Measurements from ENCODE around the gene GFI1.
A peak's percentile ranks its signal among the peaks of the same experiment; 100 is the strongest.
"Not testable (repeated sequence)": the region's sequence is repeated elsewhere in the genome, so short reads cannot be mapped to it uniquely, and the experiment has no call there.

GFI1 gene

GRCh38 chr1:92486251-92487077 lies at the start of gene GFI1:
GFI1 (minus strand) TSS chr1:92486925; CDS start chr1:92483487, 3,438 bp downstream.
- TF ChIP-seq, protein P1, sequence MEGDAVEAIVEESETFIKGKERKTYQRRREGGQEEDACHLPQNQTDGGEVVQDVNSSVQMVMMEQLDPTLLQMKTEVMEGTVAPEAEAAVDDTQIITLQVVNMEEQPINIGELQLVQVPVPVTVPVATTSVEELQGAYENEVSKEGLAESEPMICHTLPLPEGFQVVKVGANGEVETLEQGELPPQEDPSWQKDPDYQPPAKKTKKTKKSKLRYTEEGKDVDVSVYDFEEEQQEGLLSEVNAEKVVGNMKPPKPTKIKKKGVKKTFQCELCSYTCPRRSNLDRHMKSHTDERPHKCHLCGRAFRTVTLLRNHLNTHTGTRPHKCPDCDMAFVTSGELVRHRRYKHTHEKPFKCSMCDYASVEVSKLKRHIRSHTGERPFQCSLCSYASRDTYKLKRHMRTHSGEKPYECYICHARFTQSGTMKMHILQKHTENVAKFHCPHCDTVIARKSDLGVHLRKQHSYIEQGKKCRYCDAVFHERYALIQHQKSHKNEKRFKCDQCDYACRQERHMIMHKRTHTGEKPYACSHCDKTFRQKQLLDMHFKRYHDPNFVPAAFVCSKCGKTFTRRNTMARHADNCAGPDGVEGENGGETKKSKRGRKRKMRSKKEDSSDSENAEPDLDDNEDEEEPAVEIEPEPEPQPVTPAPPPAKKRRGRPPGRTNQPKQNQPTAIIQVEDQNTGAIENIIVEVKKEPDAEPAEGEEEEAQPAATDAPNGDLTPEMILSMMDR (IDR thresholded peaks at IDR 0.05; ENCODE audit: insufficient read depth, low read length, poor library complexity, severe bottlenecking): peak; percentile 19
- no peaks in the 10 kb centered on the region for H3K27me3 ChIP-seq (replicated peaks; ENCODE audit: control insufficient read depth, insufficient read depth, low read length)
- no peaks in the 10 kb centered on the region for H3K36me3 ChIP-seq (ENCODE audit: control insufficient read depth, insufficient read depth, low read length)
- H3K4me3 ChIP-seq (replicated peaks; ENCODE audit: low read depth, low read length): peak within 1 kb of the TSS; percentile 72
- DNase-seq (ENCODE audit: extremely low read depth, insufficient read length): peak; percentile 77

GRCh38 chr1:92532371-92532770 lies 45.6 kb upstream of the GFI1 start:
- H3K4me3 ChIP-seq (replicated peaks; ENCODE audit: low read depth, low read length); H3K36me3 ChIP-seq (ENCODE audit: control insufficient read depth, insufficient read depth, low read length); H3K27me3 ChIP-seq (replicated peaks; ENCODE audit: control insufficient read depth, insufficient read depth, low read length); DNase-seq (ENCODE audit: extremely low read depth, insufficient read length): not testable (repeated sequence)

DNA sequence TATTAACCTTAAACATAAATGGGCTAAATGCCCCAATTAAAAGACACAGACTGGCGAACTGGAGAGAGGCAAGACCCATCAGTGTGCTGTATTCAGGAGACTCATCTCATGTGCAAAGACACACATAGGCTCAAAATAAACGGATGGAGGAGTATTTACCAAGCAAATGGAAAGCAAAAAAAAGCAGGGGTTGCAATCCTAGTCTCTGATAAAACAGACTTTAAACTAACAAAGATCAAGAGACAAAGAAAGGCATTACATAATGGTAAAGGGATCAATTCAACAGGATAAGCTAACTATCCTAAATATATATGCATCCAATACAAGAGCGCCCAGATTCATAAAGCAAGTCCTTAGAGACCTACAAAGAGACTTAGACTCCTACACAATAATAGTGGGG lies 45.2 kb upstream of the GFI1 start:
- not testable (repeated sequence) for H3K4me3 ChIP-seq (replicated peaks; ENCODE audit: low read depth, low read length); H3K27me3 ChIP-seq (replicated peaks; ENCODE audit: control insufficient read depth, insufficient read depth, low read length); DNase-seq (ENCODE audit: extremely low read depth, insufficient read length); H3K36me3 ChIP-seq (ENCODE audit: control insufficient read depth, insufficient read depth, low read length)

DNA sequence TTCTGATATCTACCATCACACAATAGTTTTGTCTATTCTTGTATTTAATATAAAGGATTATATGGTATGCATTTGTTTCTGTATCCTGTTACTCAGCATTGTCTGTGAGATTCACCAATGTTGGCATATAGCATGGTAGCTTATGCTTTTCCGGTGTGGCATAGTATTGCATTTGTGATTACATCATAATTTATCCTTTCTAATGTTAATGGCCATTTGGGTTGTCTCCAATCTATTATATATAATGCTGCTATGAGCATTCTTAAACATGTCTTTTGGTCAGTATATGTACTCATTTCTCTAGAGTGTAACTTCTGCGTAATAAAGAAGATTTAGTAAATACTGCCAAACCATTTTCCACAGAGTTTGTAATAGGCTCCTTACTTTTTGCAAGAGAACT lies 40.9 kb upstream of the GFI1 start:
- TF ChIP-seq, protein P1 (IDR thresholded peaks at IDR 0.05; ENCODE audit: insufficient read depth, low read length, poor library complexity, severe bottlenecking): no peak
- no peak overlapping the region for H3K4me3 ChIP-seq (replicated peaks; ENCODE audit: low read depth, low read length)
- DNase-seq (ENCODE audit: extremely low read depth, insufficient read length): no peak
- no peaks in the 10 kb centered on the region for H3K27me3 ChIP-seq (replicated peaks; ENCODE audit: control insufficient read depth, insufficient read depth, low read length)
- H3K36me3 ChIP-seq (ENCODE audit: control insufficient read depth, insufficient read depth, low read length): no peaks in the 10 kb centered on the region

DNA sequence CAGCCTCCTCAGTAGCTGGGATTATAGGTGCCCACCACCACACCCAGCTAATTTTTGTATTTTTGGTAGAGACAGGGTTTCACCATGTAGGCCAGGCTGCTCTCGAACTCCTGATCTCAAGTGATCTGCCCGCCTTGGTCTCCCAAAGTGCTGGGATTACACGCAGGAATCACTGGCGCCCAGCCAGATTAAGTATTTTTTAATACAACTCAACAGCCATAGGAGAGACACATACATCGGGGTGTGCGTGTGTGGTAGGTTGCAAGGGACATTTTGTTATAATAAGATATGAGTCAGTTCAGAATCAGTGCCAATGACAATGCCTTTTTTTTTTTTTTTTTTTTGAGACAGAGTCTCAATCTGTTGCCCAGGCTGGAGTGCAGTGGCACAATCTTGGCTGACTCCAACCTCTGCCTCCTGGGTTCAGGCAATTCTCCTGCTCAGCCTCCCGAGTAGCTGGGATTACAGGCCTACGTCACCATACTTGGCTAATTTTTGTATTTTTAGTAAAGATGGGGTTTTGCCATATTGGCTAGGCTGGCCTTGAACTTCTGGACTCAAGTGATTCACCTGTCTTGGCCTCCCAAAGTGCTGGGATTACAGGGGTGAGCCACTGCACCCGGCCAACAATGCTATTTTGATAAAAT lies 38.3 kb upstream of the GFI1 start:
- H3K4me3 ChIP-seq (replicated peaks; ENCODE audit: low read depth, low read length); H3K36me3 ChIP-seq (ENCODE audit: control insufficient read depth, insufficient read depth, low read length); H3K27me3 ChIP-seq (replicated peaks; ENCODE audit: control insufficient read depth, insufficient read depth, low read length); DNase-seq (ENCODE audit: extremely low read depth, insufficient read length): not testable (repeated sequence)

DNA sequence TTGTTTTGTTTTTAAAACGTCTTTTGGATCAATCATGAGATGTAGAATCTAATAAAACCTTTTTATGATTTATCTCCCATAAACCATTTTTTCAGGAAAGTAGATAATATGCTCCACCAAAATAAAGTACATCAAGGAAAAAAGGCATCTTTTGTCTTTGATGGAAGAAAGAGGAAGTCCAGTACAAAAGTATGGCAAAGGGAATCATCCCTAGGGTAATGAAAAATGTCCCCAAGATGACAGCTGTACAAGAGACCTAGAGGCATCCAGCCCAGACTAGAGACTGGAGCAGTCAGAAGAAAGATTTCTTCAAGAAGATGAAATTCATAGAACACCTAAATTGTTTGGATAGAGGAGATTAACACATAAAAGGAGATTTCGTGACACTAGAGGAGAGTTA lies 32.3 kb upstream of the GFI1 start:
- Histone ChIP-seq H3K27me3 (replicated peaks; ENCODE audit: control insufficient read depth, insufficient read depth, low read length) (no peaks in the 10 kb centered on the region), H3K36me3 (ENCODE audit: control insufficient read depth, insufficient read depth, low read length) (no peaks in the 10 kb centered on the region), H3K4me3 (replicated peaks; ENCODE audit: low read depth, low read length) (no peak overlapping the region)
- no peak for DNase-seq (ENCODE audit: extremely low read depth, insufficient read length)
- TF ChIP-seq, protein P1 (IDR thresholded peaks at IDR 0.05; ENCODE audit: insufficient read depth, low read length, poor library complexity, severe bottlenecking): no peak

GRCh38 chr1:92516574-92516973 lies 29.8 kb upstream of the GFI1 start:
- no peak overlapping the region for H3K4me3 ChIP-seq (replicated peaks; ENCODE audit: low read depth, low read length)
- H3K27me3 ChIP-seq (replicated peaks; ENCODE audit: control insufficient read depth, insufficient read depth, low read length): no peaks in the 10 kb centered on the region
- no peak for DNase-seq (ENCODE audit: extremely low read depth, insufficient read length)
- no peaks in the 10 kb centered on the region for H3K36me3 ChIP-seq (ENCODE audit: control insufficient read depth, insufficient read depth, low read length)
- TF ChIP-seq, protein P1 (IDR thresholded peaks at IDR 0.05; ENCODE audit: insufficient read depth, low read length, poor library complexity, severe bottlenecking): no peak

Data from GM06990 (cell line).